Brain microvascular endothelial cell (primary cell): ENCODE data around the gene TNFAIP2.
"Not testable (repeated sequence)": the region's sequence is repeated elsewhere in the genome, so short reads cannot be mapped to it uniquely, and the experiment has no call there.

ENCODE experiments used
- DNase-seq: peaks from one replicate; pipeline ENCODE4 v3.0.0-alpha.2; 2020
- H3K27ac ChIP-seq: fragments of 250-450 bp; sonication (Bioruptor Pico); 2 replicates; pipeline ENCODE4 v1.5.1; 2020; ENCODE audit warnings: mild to moderate bottlenecking, moderate library complexity
- H3K27me3 ChIP-seq: fragments of 250-450 bp; sonication (Bioruptor Pico); replicated peaks from 2 replicates; pipeline ENCODE4 v1.5.1; 2020; ENCODE audit warnings: mild to moderate bottlenecking
- H3K36me3 ChIP-seq: fragments of 250-450 bp; sonication (Bioruptor Pico); replicated peaks from 2 replicates; pipeline ENCODE4 v1.5.1; 2020; ENCODE audit warnings: mild to moderate bottlenecking
- H3K4me3 ChIP-seq: 2 replicates; pipeline ENCODE4 v1.5.1; 2011; ENCODE audit warnings: low read depth, mild to moderate bottlenecking, control low read depth, low read length, moderate library complexity
- CTCF ChIP-seq: IDR thresholded peaks from 2 replicates; pipeline ENCODE4 v1.5.1; 2011; ENCODE audit warnings: low read depth, mild to moderate bottlenecking, moderate library complexity, low read length, control low read depth, inconsistent platforms; ENCODE audit errors: missing control alignments
- in situ Hi-C: cut with HindIII; loops from 2 replicates; pipeline ENCODE4 v1.10.0; 2017; ENCODE audit warnings: low sequenced_read_pairs, low pct_ligation_motif_present

TNFAIP2 gene

GRCh38 chr14:103169954-103170353, 46.7 kb downstream of the TNFAIP2 start:
- in situ Hi-C loops: no loop called here
- Histone ChIP-seq H3K27me3 (no peaks in the 10 kb centered on the region), H3K4me3 (no peak overlapping the region), H3K27ac (no peak overlapping the region), H3K36me3 (no peaks in the 10 kb centered on the region)
- TF ChIP-seq CTCF: no peak
- DNase-seq: no peak

- H3K27me3 ChIP-seq: not testable (repeated sequence)
Observed at GRCh38 chr14:103171206-103171605, 47.9 kb downstream of the TNFAIP2 start.

GRCh38 chr14:103172921-103173320, 49.7 kb downstream of the TNFAIP2 start:
- no peak overlapping the region for H3K27ac ChIP-seq
- H3K36me3 ChIP-seq: no peaks in the 10 kb centered on the region
- no peak overlapping the region for H3K4me3 ChIP-seq
- DNase-seq: no peak
- in situ Hi-C loops: no loop called here
- no peaks in the 10 kb centered on the region for H3K27me3 ChIP-seq
- no peak for TF ChIP-seq CTCF

More at GRCh38 chr14:103171206-103171605, 47.9 kb downstream of the TNFAIP2 start:
- in situ Hi-C loops, DNase-seq, H3K27ac ChIP-seq, H3K36me3 ChIP-seq, H3K4me3 ChIP-seq: not testable (repeated sequence)

GRCh38 chr14:103173887-103174286, 50.6 kb downstream of the TNFAIP2 start:
- H3K4me3 ChIP-seq, H3K36me3 ChIP-seq, in situ Hi-C loops, H3K27ac ChIP-seq, DNase-seq, H3K27me3 ChIP-seq: not testable (repeated sequence)

GRCh38 chr14:103176176-103176575, 52.9 kb downstream of the TNFAIP2 start:
- DNase-seq, H3K36me3 ChIP-seq, H3K4me3 ChIP-seq, in situ Hi-C loops, H3K27ac ChIP-seq, H3K27me3 ChIP-seq: not testable (repeated sequence)

- in situ Hi-C loops: no loop called here
- H3K36me3 ChIP-seq: no peaks in the 10 kb centered on the region
- DNase-seq: no peak
- no peaks in the 10 kb centered on the region for H3K27me3 ChIP-seq
- no peak overlapping the region for H3K27ac ChIP-seq
- no peak overlapping the region for H3K4me3 ChIP-seq
- no peak for TF ChIP-seq CTCF
Observed at GRCh38 chr14:103177376-103177775, 54.1 kb downstream of the TNFAIP2 start.

GRCh38 chr14:103178521-103178920, 55.3 kb downstream of the TNFAIP2 start:
- Histone ChIP-seq H3K36me3 (no peaks in the 10 kb centered on the region), H3K27me3 (no peaks in the 10 kb centered on the region), H3K4me3 (no peak overlapping the region), H3K27ac (no peak overlapping the region)
- no peak for DNase-seq
- in situ Hi-C loops: no loop called here
- TF ChIP-seq CTCF: no peak
